Hematopoietic multipotent progenitor cell treated with erythropoietin and hydrocortisone succinate and interleukin-3 and kit ligand, for 6 days (in vitro differentiated cells): Measurements from ENCODE around the gene ARID1B.

Experiments used
- DNase-seq: peaks from one replicate; pipeline ENCODE4 v3.0.0-alpha.2; 2015

Gene ARID1B

GRCh38 chr6:156883497-156884252 is 106.5 kb downstream of the ARID1B start:
- DNase-seq, result no peak

GRCh38 chr6:156884306-156884705 is 107.1 kb downstream of the ARID1B start:
- no peak for DNase-seq

DNA sequence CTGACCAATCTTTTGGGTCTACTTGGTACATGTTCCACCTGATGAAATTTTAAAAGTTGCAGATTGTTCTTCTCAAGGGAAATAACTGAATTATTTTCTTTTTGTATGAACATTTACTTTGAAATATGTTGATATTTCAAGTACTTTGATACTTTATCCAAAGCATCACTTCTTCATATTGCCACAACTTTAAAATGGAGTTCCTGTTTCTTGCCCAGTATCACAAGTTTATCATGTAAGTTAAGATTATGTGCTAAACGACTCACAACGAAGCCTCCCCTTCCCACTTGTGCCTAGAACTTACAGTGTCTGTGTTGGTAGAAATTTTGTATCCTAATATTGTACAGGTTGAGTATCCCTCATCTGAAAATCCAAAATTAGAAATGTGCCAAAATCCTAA is 108.4 kb downstream of the ARID1B start:
- no peak for DNase-seq

DNA sequence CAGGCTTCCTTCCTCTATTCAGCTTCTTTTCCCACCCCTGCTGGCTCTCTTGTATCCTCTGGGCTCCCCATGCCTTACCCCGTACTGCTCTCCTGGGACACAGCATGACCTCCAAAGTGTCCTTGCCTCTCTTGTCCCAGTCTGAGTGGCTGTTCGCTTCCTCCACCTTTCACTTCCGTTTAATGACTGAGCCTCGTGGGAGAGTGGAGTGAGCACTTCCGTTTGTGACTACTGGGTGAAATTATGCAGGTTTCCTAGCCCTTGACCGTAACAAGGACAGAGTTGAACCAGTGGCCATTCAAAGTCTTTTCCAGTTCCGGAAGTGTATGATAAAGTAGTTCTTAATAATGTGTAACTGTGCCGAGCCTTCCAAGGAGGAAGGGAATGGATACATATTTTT is 109.2 kb downstream of the ARID1B start:
- no peak for DNase-seq

GRCh38 chr6:156887623-156888269 is 110.6 kb downstream of the ARID1B start:
- peak; percentile 63 for DNase-seq

DNA sequence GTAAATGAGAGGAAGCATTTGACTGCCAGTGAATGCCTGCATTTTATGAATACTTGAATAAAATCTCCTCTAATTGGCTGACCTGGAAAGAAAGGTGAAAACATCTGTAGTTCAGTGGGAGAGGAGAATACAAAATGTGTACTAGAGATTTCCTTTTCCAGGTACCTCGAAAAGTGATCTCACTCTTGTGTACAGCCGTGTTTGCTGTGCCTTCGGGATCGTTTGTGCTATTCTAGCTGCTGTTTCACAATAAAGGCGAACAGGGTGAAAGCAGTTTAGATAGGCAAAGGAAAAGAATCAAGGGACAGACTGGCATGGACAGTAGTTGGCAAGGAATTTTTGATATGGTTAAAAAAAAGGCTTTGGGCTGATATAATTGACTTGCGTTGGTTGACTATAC is 112.3 kb downstream of the ARID1B start:
- DNase-seq, result no peak

- DNase-seq, result no peak
These were observed 112.8 kb downstream of the ARID1B start for GRCh38 chr6:156889986-156890385.

- DNase-seq, result no peak
These were observed 113.6 kb downstream of the ARID1B start for GRCh38 chr6:156890627-156891314.

GRCh38 chr6:156897907-156898531 is 120.8 kb downstream of the ARID1B start:
- DNase-seq, result no peak

- no peak for DNase-seq
These were observed 121.9 kb downstream of the ARID1B start for GRCh38 chr6:156899071-156899470.

- no peak for DNase-seq
These were observed 122.5 kb downstream of the ARID1B start for GRCh38 chr6:156899532-156900135.

GRCh38 chr6:156900292-156900691 is 123.1 kb downstream of the ARID1B start:
- DNase-seq, result no peak

GRCh38 chr6:156901309-156902019 is 124.3 kb downstream of the ARID1B start:
- DNase-seq, result no peak

- DNase-seq, result peak; percentile 28
These were observed 125.6 kb downstream of the ARID1B start for GRCh38 chr6:156902782-156903181.

DNA sequence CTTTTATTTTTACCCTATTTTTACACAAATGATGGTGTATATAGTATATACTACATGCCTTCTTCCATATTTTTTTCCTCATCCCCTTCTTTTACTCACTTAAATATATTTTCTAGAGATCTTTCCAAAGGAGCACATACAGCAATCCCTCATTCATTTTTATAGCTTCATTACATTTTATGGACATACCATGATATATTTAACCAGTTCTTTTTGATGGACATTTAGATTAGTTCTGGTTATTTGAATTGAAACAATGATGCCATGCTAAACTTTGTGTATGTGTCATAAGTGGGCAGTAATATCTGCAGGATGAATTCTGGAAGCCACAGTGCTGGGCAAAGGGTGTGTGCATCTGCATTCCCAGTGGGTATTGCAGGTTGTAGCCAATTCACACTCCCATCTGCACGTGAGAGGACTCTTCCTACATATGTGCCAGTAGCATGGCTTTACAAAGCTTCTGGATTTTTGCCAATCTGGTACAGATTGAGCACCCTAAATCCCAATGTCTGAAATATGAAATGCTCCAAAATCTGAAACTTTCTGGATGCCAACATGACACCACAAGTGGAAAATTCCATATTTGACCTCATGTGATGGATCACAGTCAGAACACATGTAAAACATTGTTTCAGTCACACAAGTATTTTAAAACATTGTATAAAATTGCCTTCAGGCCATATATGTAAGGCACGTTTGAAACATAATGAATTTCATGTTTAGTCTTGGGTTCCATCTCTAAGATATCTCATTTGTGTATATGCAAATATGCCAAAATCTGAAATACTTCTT is 127.2 kb downstream of the ARID1B start:
- DNase-seq, result no peak

DNA sequence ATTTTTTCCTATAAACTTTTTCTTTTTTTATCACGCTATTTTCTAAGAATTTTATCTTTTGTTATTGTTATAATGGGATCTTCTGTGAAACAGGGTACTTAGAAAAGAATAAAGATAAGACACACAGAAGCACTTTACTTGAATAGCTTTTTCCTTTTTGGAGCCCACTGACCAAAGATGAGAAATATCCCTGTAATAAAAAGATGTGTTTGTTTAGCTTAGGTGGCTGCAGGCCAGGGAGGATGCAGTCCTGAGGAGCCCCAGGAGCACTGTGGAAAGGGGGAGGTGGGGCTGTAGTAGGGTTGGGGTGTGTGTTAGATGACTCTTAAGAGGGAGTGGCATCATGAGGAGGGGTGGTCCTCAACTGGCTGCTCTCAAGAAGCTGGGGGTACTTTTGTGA is 128.6 kb downstream of the ARID1B start:
- no peak for DNase-seq

- DNase-seq, result no peak
These were observed 129.3 kb downstream of the ARID1B start for GRCh38 chr6:156906451-156906850.

DNA sequence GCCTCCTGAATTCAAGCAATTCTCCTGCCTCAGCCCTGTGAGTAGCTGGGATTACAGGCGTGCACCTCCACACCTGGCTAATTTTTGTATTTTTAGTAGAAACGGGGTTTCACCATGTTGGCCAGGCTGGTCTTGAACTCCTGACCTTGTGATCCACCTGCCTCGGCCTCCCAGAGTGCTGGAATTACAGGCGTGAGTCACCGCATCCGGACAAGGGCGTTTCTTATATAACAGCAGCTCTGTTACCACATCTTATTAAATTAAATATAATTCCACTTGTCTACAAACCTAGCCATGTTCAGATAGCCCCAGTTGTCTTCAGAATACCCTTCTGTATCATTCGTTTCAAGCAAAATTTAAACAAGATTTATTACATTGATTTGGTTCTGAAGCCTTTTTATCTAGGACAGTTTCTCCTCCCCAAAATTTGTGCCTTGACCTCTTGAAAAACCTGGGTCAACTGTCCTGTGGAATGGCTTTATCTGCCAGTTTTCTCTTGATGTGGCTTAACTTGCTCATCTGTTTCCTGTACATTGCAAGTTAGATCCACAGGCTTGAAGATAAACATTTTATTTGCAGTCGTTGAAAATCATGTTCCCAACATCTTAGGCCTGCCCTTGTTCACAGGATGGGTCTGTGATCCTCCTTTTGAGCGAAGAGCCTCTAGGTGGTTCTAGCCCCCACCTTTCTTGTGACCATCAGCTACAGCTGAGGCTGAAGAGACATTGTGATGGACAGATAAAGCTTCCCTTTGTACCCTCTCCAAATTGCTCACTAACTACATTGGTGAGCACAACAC is 132.2 kb downstream of the ARID1B start:
- no peak for DNase-seq

DNA sequence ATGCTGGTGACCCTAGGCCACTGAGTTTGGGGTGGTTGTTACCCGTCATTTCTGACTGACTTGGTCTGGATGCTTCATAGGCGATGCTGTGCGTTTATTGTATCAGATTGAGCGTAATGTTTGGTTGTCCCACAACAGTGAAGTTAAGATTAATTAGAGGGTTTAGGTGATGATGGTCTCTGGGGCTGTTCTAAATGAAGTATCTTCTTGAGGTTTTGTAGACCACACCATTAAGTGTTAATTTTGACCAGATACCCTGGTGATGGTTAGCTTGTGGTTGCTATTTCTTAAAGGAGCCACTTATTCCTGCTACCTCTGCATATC is 132.8 kb downstream of the ARID1B start:
- DNase-seq, result no peak

DNA sequence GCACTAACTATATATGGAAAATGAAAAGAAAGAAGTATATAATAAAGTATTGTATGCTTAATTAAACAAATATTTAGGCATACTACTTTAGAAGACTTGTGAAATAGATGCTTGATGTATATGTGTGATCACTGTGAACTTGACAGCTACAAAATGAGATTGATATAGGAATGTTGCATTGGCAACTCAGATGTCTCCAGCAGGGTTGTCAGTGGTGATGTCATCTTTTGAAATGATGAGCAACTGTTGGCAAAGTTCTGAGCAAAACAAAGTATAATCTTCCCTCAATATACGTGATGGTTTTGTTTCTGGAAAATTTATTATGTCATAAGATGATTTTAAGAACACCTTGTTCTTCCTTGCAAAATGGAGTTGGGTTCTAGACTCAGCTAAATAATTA is 133.8 kb downstream of the ARID1B start:
- DNase-seq, result no peak

- no peak for DNase-seq
These were observed 134.4 kb downstream of the ARID1B start for GRCh38 chr6:156911581-156911980.
